Activated CD4-positive, alpha-beta T cell treated with anti-CD3 and anti-CD28 coated beads for 1 hour (primary cell): Measurements from ENCODE around the gene PHLPP1.
"Not testable (repeated sequence)": the region's sequence is repeated elsewhere in the genome, so short reads cannot be mapped to it uniquely, and the experiment has no call there.

Source experiments
- DNase-seq: peaks from one replicate; pipeline ENCODE4 v3.0.0-alpha.2; 2020

PHLPP1 gene

GRCh38 chr18:62717925-62718800 is 2.8 kb downstream of the PHLPP1 start:
- DNase-seq: no peak

- DNase-seq: no peak
Measured at GRCh38 chr18:62720048-62720447, 4.7 kb downstream of the PHLPP1 start.

- DNase-seq: no peak
Measured at GRCh38 chr18:62720766-62721613, 5.6 kb downstream of the PHLPP1 start.

- DNase-seq: no peak
Measured at GRCh38 chr18:62721839-62722795, 6.8 kb downstream of the PHLPP1 start.

GRCh38 chr18:62723666-62724281 is 8.4 kb downstream of the PHLPP1 start:
- DNase-seq: no peak

GRCh38 chr18:62725896-62726295 is 10.6 kb downstream of the PHLPP1 start:
- DNase-seq: no peak

GRCh38 chr18:62728254-62728653 is 12.9 kb downstream of the PHLPP1 start:
- no peak for DNase-seq

- no peak for DNase-seq
Measured at GRCh38 chr18:62729487-62730386, 14.4 kb downstream of the PHLPP1 start.

GRCh38 chr18:62730941-62731340 is 15.6 kb downstream of the PHLPP1 start:
- no peak for DNase-seq

GRCh38 chr18:62732617-62733016 is 17.3 kb downstream of the PHLPP1 start:
- no peak for DNase-seq

GRCh38 chr18:62734290-62734689 is 18.9 kb downstream of the PHLPP1 start:
- DNase-seq: no peak

- DNase-seq: no peak
Measured at GRCh38 chr18:62735387-62735786, 20.0 kb downstream of the PHLPP1 start.

- DNase-seq: no peak
Measured at GRCh38 chr18:62736077-62736855, 20.9 kb downstream of the PHLPP1 start.

- DNase-seq: no peak
Measured at GRCh38 chr18:62737241-62737873, 22.0 kb downstream of the PHLPP1 start.

GRCh38 chr18:62738639-62739038 is 23.3 kb downstream of the PHLPP1 start:
- no peak for DNase-seq

- DNase-seq: no peak
Measured at GRCh38 chr18:62739911-62740310, 24.6 kb downstream of the PHLPP1 start.

GRCh38 chr18:62740650-62741049 is 25.3 kb downstream of the PHLPP1 start:
- not testable (repeated sequence) for DNase-seq

- DNase-seq: no peak
Measured at GRCh38 chr18:62741118-62741566, 25.8 kb downstream of the PHLPP1 start.

GRCh38 chr18:62741584-62741983 is 26.2 kb downstream of the PHLPP1 start:
- DNase-seq: no peak
